Stimulated activated CD4-positive, alpha-beta T cell treated with anti-CD3 and anti-CD28 coated beads, Interleukin-15, amount 100 ng/mL, for 48 hours (primary cell): Measurements from ENCODE around the gene ICE1.

ENCODE experiments used
- DNase-seq, 2 donors: peaks; one replicate each; pipeline ENCODE4 v3.0.0-alpha.2; 2020; ENCODE audit warnings: low read depth in 2 of 2

The ICE1 gene

GRCh38 chr5:5537426-5537825, 114.9 kb downstream of the ICE1 start:
- no peak for DNase-seq

- DNase-seq, result no peak
These were observed 117.1 kb downstream of the ICE1 start for GRCh38 chr5:5539590-5539989.
